Measurements from ENCODE around the gene NEDD9. TPM values are rescaled to one million over a fixed set of nuclear protein-coding genes. Genes with fewer than 3 reads are reported as not detected.

Gene NEDD9
- total RNA-seq, 1 experiment from 2014 or later, result 0.28 TPM

Other genes starting within 250 kb of the NEDD9 start
- 27.8 TPM for gene ELOVL2, start 188.4 kb downstream of the NEDD9 start, total RNA-seq (2021; ENCODE audit: unreplicated experiment)
- 17.6 TPM for gene SMIM13, start 138.8 kb downstream of the NEDD9 start, total RNA-seq (2021; ENCODE audit: unreplicated experiment)
- gene ERVFRD-1, start 120.9 kb downstream of the NEDD9 start, total RNA-seq (2021; ENCODE audit: unreplicated experiment), result not detected